Lower leg skin (tissue), 4 donors: ENCODE measurements around the gene HES3. TPM values are rescaled to one million over a fixed set of nuclear protein-coding genes. Genes with fewer than 3 reads are reported as not detected.
A peak's percentile ranks its signal among the peaks of the same experiment; 100 is the strongest.

ENCODE experiments used
- DNase-seq, 2 donors: peaks; one replicate each; pipeline ENCODE4 v3.0.0-alpha.2; 2019; ENCODE audit warnings: low spot score in 2 of 2
- H3K4me3 ChIP-seq: fragments of 200-600 bp; sonication (generic); 2 replicates; pipeline ENCODE4 v1.5.1; 2017; ENCODE audit warnings: mild to moderate bottlenecking, low read depth; ENCODE audit not compliant: poor library complexity, severe bottlenecking
- CTCF ChIP-seq, 3 donors: fragments of 450-650 bp; IDR thresholded peaks; one replicate each; pipeline ENCODE4 v1.5.1; 2016; ENCODE audit warnings: antibody characterized with exemption in 3 of 3, mild to moderate bottlenecking in 3 of 3, moderate library complexity in 2 of 3
- POLR2A ChIP-seq, 2 donors: fragments of 450-650 bp; IDR thresholded peaks; one replicate each; pipeline ENCODE4 v1.6.1; 2016 to 2017; ENCODE audit warnings: antibody characterized with exemption in 2 of 2, mild to moderate bottlenecking in 1 of 2, moderate library complexity in 1 of 2
- WGBS, 2 donors: methylation state at CpG; one replicate each; pipeline ENCODE4 v1.1.5; 2018; 5-methylcytosine and 5-hydroxymethylcytosine counted together
- intact Hi-C: fragments of 100-400 bp; cut with DNase I; formaldehyde crosslinking; loops from one replicate; pipeline ENCODE4 v1.15.0; 2023; ENCODE audit warnings: low total_unique reads
- total RNA-seq, 4 donors: library from RNA; depleted of rRNA; stranded (reverse); fragments of >200 nt; gene quantifications; one replicate each; pipeline ENCODE4 v1.1.0, GENCODE V29; 2016

Gene HES3
- total RNA-seq, 4 donors from 2014 or later, result not detected

- DNase-seq, result peak; percentile 75 to 96
- intact Hi-C loops, result loop anchor here (2.0 to 10.0 kb wide), 3 partner anchors 100 to 192 kb away; no protein-coding TSS in a partner anchor
- no peak overlapping the region for H3K4me3 ChIP-seq
- 3 to 5% methylated on average over 29 to 30 of the region's 30 CpGs for WGBS, 2 donors
- TF ChIP-seq CTCF (IDR thresholded peaks at IDR 0.05) (peak in 1 of 3 donors; percentile 82), POLR2A (IDR thresholded peaks at IDR 0.05) (no peak)
Observed at GRCh38 chr1:6246497-6247467, 2.8 kb downstream of the HES3 start.

GRCh38 chr1:6247651-6248050, 3.7 kb downstream of the HES3 start:
- 56 to 73% methylated on average over 5 of the region's 5 CpGs for WGBS, 2 donors
- intact Hi-C loops, result loop anchor here (2.0 to 10.0 kb wide), 3 partner anchors 99 to 193 kb away; no protein-coding TSS in a partner anchor
- no peak for TF ChIP-seq POLR2A (IDR thresholded peaks at IDR 0.05)
- TF ChIP-seq CTCF (IDR thresholded peaks at IDR 0.05), result no peak
- no peak for DNase-seq
- no peak overlapping the region for H3K4me3 ChIP-seq

GRCh38 chr1:6248161-6248776, 4.3 kb downstream of the HES3 start:
- intact Hi-C loops, result loop anchor here (5.0 to 10.0 kb wide), 2 partner anchors 149 to 193 kb away; no protein-coding TSS in a partner anchor
- no peak for DNase-seq
- WGBS, 2 donors, result 78 to 79% methylated on average over 13 to 14 of the region's 14 CpGs
- TF ChIP-seq CTCF (IDR thresholded peaks at IDR 0.05), result no peak
- no peak overlapping the region for H3K4me3 ChIP-seq

- no peak overlapping the region for H3K4me3 ChIP-seq
- intact Hi-C loops, result loop anchor here (5.0 to 10.0 kb wide), 2 partner anchors 148 to 194 kb away; no protein-coding TSS in a partner anchor
- DNase-seq, result no peak
- 6% methylated on average over 21 of the region's 96 CpGs; no CpG with 5 or more reads in 1 of the 2 donors for WGBS, 2 donors
- TF ChIP-seq POLR2A (IDR thresholded peaks at IDR 0.05) (no peak), CTCF (IDR thresholded peaks at IDR 0.05) (no peak)
Observed at GRCh38 chr1:6248932-6249738, 5.2 kb downstream of the HES3 start.
